NOMO-1 treated with DMSO at 0.1 percent for 48 hours (cell line): ENCODE results near the gene MESD.

ENCODE experiments used
- DNase-seq: peaks from one replicate; lab custom pipeline; 2025; ENCODE audit not compliant: unreplicated experiment; lab: John Stamatoyannopoulos, UW

Gene MESD

GRCh38 chr15:81015621-81016488 is 26.2 kb upstream of the MESD start:
- DNase-seq = no peak

- DNase-seq = no peak
Measured at GRCh38 chr15:81014446-81015093, 25.0 kb upstream of the MESD start.

- no peak for DNase-seq
Measured at GRCh38 chr15:81013396-81013929, 23.8 kb upstream of the MESD start.

GRCh38 chr15:81012588-81012987 is 23.0 kb upstream of the MESD start:
- DNase-seq = no peak

- no peak for DNase-seq
Measured at GRCh38 chr15:81011593-81011992, 22.0 kb upstream of the MESD start.

- DNase-seq = no peak
Measured at GRCh38 chr15:81010086-81010485, 20.5 kb upstream of the MESD start.

- DNase-seq = no peak
Measured at GRCh38 chr15:81008312-81008711, 18.7 kb upstream of the MESD start.

GRCh38 chr15:81007428-81008064 is 17.9 kb upstream of the MESD start:
- no peak for DNase-seq

- no peak for DNase-seq
Measured at GRCh38 chr15:81006124-81006523, 16.5 kb upstream of the MESD start.

GRCh38 chr15:81003097-81003350 is 13.4 kb upstream of the MESD start:
- no peak for DNase-seq

- no peak for DNase-seq
Measured at GRCh38 chr15:81002331-81003096, 12.9 kb upstream of the MESD start.

GRCh38 chr15:81002009-81002330 is 12.4 kb upstream of the MESD start:
- DNase-seq = no peak

- DNase-seq = peak; percentile 39
Measured at GRCh38 chr15:81001152-81002008, 11.8 kb upstream of the MESD start.

- peak; percentile 92 for DNase-seq
Measured at GRCh38 chr15:81000624-81001151, 11.1 kb upstream of the MESD start, which contains the start of gene TLNRD1. TSS of gene TLNRD1 (plus strand) at chr15:81000923. CDS start at chr15:81002272, 1,349 bp downstream.

GRCh38 chr15:81000144-81000623 is 10.6 kb upstream of the MESD start:
- peak; percentile 30 for DNase-seq

- DNase-seq = no peak
Measured at GRCh38 chr15:80999623-81000036, 10.0 kb upstream of the MESD start.

GRCh38 chr15:80998251-80998650 is 8.6 kb upstream of the MESD start:
- no peak for DNase-seq

GRCh38 chr15:80997692-80998091 is 8.1 kb upstream of the MESD start:
- DNase-seq = no peak

- peak; percentile 8 for DNase-seq
Measured at GRCh38 chr15:80996247-80996646, 6.6 kb upstream of the MESD start.

- no peak for DNase-seq
Measured at GRCh38 chr15:80992441-80992840, 2.8 kb upstream of the MESD start.
